Peyer's patch (tissue), 4 donors: ENCODE measurements around the gene CTRB2. TPM values are rescaled to one million over a fixed set of nuclear protein-coding genes. Genes with fewer than 3 reads are reported as not detected.
"Not testable (repeated sequence)": the region's sequence is repeated elsewhere in the genome, so short reads cannot be mapped to it uniquely, and the experiment has no call there.

Source experiments
- DNase-seq, 3 donors: peaks; one replicate each; pipeline ENCODE4 v3.0.0-alpha.2; 2017 to 2019
- H3K27ac ChIP-seq, 4 donors: fragments of 200-600 bp; sonication (generic); one replicate each; pipeline ENCODE4 v1.5.1; 2016 to 2019
- H3K27me3 ChIP-seq, 2 donors: fragments of 200-600 bp; sonication (generic); one replicate each; pipeline ENCODE4 v1.5.1; 2019
- H3K36me3 ChIP-seq, 3 donors: fragments of 200-600 bp; sonication (generic); one replicate each; pipeline ENCODE4 v1.5.1; 2016 to 2019
- H3K4me1 ChIP-seq, 4 donors: fragments of 200-600 bp; sonication (generic); one replicate each; pipeline ENCODE4 v1.5.1; 2016 to 2019
- H3K4me3 ChIP-seq, 4 donors: fragments of 200-600 bp; sonication (generic); 1 replicate in 3 of 4; 2 replicates in 1 of 4; pipeline ENCODE4 v1.5.1; 2016 to 2019; ENCODE audit warnings: mild to moderate bottlenecking in 1 of 4
- H3K9me3 ChIP-seq, 4 donors: fragments of 200-600 bp; sonication (generic); one replicate each; pipeline ENCODE4 v1.5.1; 2016 to 2019; ENCODE audit warnings: mild to moderate bottlenecking in 1 of 4
- CTCF ChIP-seq, 6 experiments: fragments of 450-650 bp in 4 of 6; fragments of 200-600 bp in 2 of 6; sonication (generic) in 1 of 6; IDR thresholded peaks; one replicate each; pipeline ENCODE4 v1.5.1; 2017 to 2019; ENCODE audit warnings: antibody characterized with exemption in 6 of 6, mild to moderate bottlenecking in 3 of 6, moderate library complexity in 1 of 6
- POLR2A ChIP-seq, 2 donors: fragments of 450-650 bp; IDR thresholded peaks; one replicate each; pipeline ENCODE4 v1.5.1; 2017; ENCODE audit warnings: antibody characterized with exemption in 2 of 2, mild to moderate bottlenecking in 2 of 2, moderate library complexity in 2 of 2
- total RNA-seq, 4 donors: library from RNA; depleted of rRNA; stranded (reverse); fragments of >200 nt; gene quantifications; one replicate each; pipeline ENCODE4 v1.1.0, GENCODE V29; 2016

CTRB2 gene
- total RNA-seq, 4 donors from 2014 or later: not detected

GRCh38 chr16:75216576-75216975 lies 9.6 kb upstream of the CTRB2 start:
- no peak overlapping the region for H3K27ac ChIP-seq
- no peak for DNase-seq
- H3K36me3 ChIP-seq: no peaks in the 10 kb centered on the region
- no peak overlapping the region for H3K4me3 ChIP-seq
- no peaks in the 10 kb centered on the region for H3K9me3 ChIP-seq
- TF ChIP-seq CTCF (IDR thresholded peaks at IDR 0.05) (no peak), POLR2A (IDR thresholded peaks at IDR 0.05) (no peak)
- H3K4me1 ChIP-seq: no peaks in the 10 kb centered on the region
- H3K27me3 ChIP-seq: no peaks in the 10 kb centered on the region

DNA sequence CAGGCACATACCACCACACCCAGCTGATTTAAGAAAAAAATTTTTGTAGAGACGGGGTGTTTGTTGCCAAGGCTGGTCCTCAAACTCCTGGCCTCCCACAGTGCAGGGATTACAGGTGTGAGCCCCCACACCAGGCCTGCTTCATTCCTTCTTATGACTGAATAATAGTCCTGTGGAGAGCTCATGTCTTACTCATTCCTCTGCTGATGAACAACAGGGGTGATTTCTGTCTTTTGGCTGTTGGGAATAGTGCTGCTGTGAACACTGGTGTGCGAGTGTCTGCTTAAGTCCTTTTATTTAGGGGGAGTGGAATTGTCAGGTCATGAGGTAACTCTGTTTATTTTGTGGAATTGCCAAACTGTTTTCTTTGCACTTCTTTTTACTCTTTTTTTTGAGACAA lies 9.2 kb upstream of the CTRB2 start:
- Histone ChIP-seq H3K9me3 (no peaks in the 10 kb centered on the region), H3K27me3 (no peaks in the 10 kb centered on the region), H3K27ac (no peak overlapping the region), H3K4me3 (no peak overlapping the region), H3K4me1 (no peaks in the 10 kb centered on the region), H3K36me3 (no peaks in the 10 kb centered on the region)
- TF ChIP-seq POLR2A (IDR thresholded peaks at IDR 0.05) (no peak), CTCF (IDR thresholded peaks at IDR 0.05) (no peak)
- no peak for DNase-seq

GRCh38 chr16:75211286-75211685 lies 4.3 kb upstream of the CTRB2 start:
- H3K27me3 ChIP-seq, H3K4me3 ChIP-seq, H3K36me3 ChIP-seq, DNase-seq, H3K4me1 ChIP-seq, H3K27ac ChIP-seq, H3K9me3 ChIP-seq: not testable (repeated sequence)

- H3K4me3 ChIP-seq: no peak overlapping the region
- DNase-seq: no peak
- TF ChIP-seq POLR2A (IDR thresholded peaks at IDR 0.05) (no peak), CTCF (IDR thresholded peaks at IDR 0.05) (no peak)
- H3K27me3 ChIP-seq: no peaks in the 10 kb centered on the region
- no peaks in the 10 kb centered on the region for H3K4me1 ChIP-seq
- no peaks in the 10 kb centered on the region for H3K36me3 ChIP-seq
- H3K27ac ChIP-seq: no peak overlapping the region
- no peaks in the 10 kb centered on the region for H3K9me3 ChIP-seq
Measured at GRCh38 chr16:75209944-75210343, 3.0 kb upstream of the CTRB2 start.

DNA sequence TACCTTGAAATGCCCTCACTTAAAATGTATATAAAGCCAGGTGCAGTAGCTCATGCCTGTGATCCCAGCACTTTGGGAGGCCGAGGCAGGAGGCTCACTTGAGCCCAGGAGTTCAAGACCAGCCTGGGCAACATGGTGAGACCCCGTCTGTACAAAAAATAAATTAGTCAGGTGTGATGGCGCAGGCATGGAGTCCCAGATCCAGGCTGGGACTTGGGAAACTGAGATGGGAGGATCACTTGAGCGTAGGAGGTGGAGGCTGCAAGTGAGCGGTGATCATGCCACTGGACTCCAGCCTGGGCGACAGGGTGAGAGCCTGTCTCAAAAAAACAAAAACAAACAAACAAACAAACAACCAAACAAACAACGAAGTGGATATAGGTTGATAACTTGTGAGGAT lies 2.6 kb upstream of the CTRB2 start:
- not testable (repeated sequence) for H3K9me3 ChIP-seq, H3K27me3 ChIP-seq, DNase-seq, H3K4me1 ChIP-seq, H3K27ac ChIP-seq, H3K4me3 ChIP-seq, H3K36me3 ChIP-seq

DNA sequence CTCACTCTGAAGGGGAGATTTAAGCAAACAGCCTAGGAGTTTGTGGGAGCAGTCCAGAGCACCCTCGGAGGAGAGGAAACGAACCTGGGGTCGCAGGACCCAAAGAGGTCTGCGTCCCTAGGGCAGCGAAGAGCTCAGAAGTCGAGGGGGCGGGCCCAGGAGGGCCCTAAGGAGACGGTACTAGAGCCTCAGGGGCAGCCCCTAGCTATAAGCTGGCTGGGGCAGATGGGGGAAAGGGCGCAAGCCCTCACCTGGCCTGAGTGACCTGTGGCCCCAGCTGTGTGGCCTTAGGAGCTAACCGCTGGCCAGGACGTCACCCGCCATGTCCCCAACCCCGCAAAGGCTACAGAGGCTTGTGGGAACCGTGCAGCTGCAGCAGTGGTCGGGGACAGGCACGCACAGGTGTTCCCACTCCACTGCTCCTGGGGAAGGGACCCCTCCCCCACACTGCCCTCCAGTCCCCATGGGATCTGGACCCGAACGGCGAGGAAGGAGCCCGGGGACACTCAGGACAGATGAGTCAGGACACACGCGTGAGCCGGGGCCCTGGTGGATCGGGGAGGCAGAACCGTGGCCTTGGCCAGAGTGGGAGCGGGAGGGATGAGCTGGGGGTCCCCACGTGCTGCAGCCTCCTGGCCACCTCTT lies 2.0 kb upstream of the CTRB2 start:
- no peak for DNase-seq
- TF ChIP-seq CTCF (IDR thresholded peaks at IDR 0.05): no peak
- no peak overlapping the region for H3K27ac ChIP-seq
- no peaks in the 10 kb centered on the region for H3K36me3 ChIP-seq
- no peaks in the 10 kb centered on the region for H3K9me3 ChIP-seq
- H3K27me3 ChIP-seq: no peaks in the 10 kb centered on the region
- H3K4me3 ChIP-seq: no peak overlapping the region
- H3K4me1 ChIP-seq: no peaks in the 10 kb centered on the region

- TF ChIP-seq POLR2A (IDR thresholded peaks at IDR 0.05): no peak
- no peak for TF ChIP-seq CTCF (IDR thresholded peaks at IDR 0.05)
- no peak overlapping the region for H3K4me3 ChIP-seq
- no peaks in the 10 kb centered on the region for H3K36me3 ChIP-seq
- H3K27me3 ChIP-seq: no peaks in the 10 kb centered on the region
- H3K27ac ChIP-seq: no peak overlapping the region
- DNase-seq: no peak
- no peaks in the 10 kb centered on the region for H3K9me3 ChIP-seq
- H3K4me1 ChIP-seq: no peaks in the 10 kb centered on the region
Measured at GRCh38 chr16:75208242-75208825, 1.4 kb upstream of the CTRB2 start.
